T-helper 2 cell treated with Interferon-gamma antibody and Interleukin-4, amounts not matched to agents 100 ng/mL and 5 ng/mL, for 36 hours (primary cell): ENCODE data around the gene TP73. TPM values are rescaled to one million over a fixed set of nuclear protein-coding genes. Genes with fewer than 3 reads are reported as not detected.
"Not testable (repeated sequence)": the region's sequence is repeated elsewhere in the genome, so short reads cannot be mapped to it uniquely, and the experiment has no call there.

ENCODE experiments used
- intact Hi-C: fragments of 100-400 bp; cut with micrococcal nuclease; formaldehyde crosslinking; loops from one replicate; pipeline ENCODE4 v1.15.1; 2023
- total RNA-seq: library from RNA; stranded (reverse); gene quantifications from 2 replicates; pipeline ENCODE4 v1.2.3, GENCODE V29; 2022

The TP73 gene
- total RNA-seq, 1 donor from 2014 or later = 2.6 TPM

- intact Hi-C loops = no loop called here
Measured at GRCh38 chr1:3740042-3740441, 87.7 kb downstream of the TP73 start.

GRCh38 chr1:3740752-3741151 is 88.4 kb downstream of the TP73 start:
- intact Hi-C loops = no loop called here

- intact Hi-C loops = no loop called here
Measured at GRCh38 chr1:3741566-3742438, 89.5 kb downstream of the TP73 start.

DNA sequence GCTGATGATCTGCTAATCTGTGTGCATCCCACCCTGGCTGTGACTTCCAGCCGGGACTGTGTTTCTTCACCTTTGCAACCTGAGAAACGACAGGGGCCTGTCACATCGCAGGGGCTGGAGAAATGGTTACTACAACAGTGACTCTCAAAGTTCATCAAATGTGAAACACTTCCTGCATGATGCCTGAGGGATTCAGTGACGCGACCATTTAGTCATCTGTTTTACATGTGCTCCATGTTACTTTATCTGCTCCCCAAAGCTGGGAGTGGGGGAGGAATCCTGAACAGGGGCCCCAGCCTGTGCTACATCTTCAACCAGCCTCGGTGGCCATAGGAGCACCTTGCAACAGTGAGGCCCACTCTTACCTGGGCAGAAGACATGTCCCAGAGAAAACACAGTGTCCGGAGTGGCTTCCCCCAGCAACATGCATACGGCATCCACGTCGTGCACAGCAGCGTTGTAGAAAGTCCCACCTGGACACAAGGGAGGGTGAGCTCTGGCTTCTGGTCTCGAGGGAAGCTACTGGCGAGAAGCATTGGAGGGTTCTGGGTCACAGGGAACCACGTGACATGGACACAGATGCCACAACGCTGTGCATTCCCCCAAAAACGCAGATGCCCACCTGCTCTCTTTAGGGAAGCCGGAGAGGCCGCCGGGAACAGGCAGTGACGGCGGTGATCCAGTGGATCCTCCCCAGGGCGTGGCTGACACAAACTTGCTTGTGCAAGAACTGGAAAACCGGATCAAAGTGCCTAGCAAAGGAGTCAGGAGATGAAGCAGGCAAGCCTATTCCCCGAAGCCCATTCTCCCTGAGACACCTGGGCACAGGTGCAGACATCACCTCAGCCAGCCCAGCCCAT is 90.4 kb downstream of the TP73 start:
- intact Hi-C loops = no loop called here

DNA sequence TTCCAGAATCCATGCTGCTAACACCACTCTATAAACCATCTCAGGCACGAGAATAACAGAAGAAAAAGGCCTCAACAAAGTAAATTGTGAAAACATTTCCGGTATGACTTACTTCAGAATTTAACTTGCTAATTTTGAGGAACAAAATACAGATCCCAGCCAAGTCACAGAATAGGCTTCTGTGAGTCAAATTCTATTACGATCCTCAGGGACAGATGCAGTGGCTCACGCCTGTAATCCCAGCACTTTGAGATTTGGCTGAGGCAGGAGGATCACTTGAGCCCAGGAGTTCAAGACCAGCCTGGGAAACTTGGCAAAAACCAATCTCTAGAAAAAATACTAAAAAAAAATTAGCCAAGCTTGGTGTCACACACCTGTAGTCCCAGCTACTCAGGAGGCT is 91.1 kb downstream of the TP73 start:
- intact Hi-C loops = no loop called here

GRCh38 chr1:3743826-3744225 is 91.5 kb downstream of the TP73 start:
- intact Hi-C loops = no loop called here

- intact Hi-C loops = no loop called here
Measured at GRCh38 chr1:3744646-3745045, 92.3 kb downstream of the TP73 start.

DNA sequence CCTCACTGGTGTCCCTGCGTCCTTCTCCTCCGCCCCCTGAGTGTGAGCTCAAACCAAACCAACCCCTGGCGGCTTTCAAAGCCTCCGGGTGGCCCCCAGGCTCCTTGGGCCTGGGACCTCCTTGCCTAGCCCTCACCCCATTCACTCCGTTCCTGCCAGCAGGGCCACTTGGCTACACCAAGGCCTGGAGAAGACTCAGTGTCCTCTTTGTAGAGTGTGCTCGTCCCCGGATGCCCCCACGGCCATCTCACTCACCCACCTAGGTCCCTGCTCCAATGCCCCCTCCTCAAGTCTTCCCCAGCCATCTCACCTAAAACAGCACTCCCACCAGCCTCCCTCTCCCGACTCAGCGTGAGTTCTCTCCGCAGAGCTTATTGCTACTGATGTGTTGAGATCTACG is 92.8 kb downstream of the TP73 start:
- intact Hi-C loops = no loop called here

GRCh38 chr1:3745590-3746381 is 93.5 kb downstream of the TP73 start:
- intact Hi-C loops = no loop called here

DNA sequence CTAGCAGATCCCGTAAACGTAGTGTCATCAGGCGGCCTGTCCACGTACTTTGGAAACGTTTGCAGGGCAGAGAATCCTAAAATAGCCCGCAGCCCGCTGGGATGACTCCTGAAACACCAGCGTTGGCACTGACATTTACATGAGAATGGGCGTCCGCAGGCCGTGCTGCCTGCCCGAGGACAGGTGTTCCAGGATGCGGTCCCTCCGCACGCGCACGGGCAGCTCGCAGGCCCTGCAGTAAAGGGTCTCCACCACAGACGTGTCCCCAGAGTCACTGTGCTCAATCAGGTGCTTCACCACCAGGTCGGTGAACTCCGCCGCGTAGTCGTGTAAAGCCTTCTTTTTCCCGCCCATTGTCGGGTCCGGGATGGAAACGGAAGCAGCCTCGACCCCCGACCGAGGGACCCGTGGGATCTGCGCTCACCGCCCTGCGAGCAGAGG is 94.1 kb downstream of the TP73 start:
- intact Hi-C loops = no loop called here

DNA sequence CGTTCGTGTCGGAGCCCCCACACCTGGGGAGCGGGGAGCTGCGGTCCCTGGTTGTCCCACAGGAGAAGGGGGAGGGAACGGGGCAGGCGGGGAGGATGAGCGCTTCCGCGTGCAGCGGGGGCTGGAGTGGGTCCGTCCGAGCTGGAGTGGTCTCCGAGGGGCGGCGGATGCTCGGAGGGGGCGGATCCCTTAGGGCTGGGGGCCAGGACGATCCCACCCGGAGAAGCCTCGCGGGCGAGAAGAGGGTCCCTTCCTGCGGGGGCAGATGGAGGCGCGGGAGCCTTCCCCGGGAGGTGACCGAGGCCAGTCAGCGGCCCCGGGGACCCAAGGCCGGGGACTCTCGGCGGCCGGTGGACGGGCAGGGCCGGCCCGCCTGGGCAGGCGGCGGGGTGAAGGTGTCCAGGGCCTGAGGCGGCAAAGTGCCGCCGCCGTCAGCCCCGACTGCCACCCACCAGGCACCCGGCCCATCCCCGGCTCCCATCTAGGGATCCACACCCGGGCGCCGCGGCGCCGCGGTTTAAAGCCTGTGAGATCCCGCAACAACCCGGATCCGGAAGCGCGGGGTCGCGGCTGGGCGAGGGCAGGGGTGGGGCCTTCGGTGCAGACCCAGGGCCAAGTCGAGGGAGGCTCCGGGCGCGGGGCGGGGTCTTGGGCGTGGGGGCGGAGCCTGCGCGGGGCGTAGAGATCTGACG is 94.7 kb downstream of the TP73 start:
- intact Hi-C loops = loop anchor here (1.0 kb wide), 2 partner anchors 25 to 49 kb away; partner anchors contain the start of genes LRRC47 and SMIM1

DNA sequence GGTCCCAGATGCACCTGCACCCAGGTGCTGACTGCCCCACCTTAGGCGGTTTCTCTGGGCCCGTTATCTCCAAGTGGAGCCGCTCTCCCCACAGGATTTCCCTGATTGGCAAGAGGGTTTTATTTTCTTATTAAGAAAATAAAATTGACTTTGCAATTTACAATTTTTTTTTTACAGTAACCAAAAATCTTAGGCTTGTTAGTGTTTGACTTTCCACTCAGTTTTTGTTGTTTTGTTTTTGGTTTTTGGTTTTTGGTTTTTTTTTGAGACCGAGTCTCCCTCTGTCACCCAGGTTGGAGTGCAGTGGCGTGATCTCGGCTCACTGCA is 95.2 kb downstream of the TP73 start:
- intact Hi-C loops = loop anchor here (1.0 kb wide), 2 partner anchors 25 to 49 kb away; partner anchors contain the start of genes LRRC47 and SMIM1

DNA sequence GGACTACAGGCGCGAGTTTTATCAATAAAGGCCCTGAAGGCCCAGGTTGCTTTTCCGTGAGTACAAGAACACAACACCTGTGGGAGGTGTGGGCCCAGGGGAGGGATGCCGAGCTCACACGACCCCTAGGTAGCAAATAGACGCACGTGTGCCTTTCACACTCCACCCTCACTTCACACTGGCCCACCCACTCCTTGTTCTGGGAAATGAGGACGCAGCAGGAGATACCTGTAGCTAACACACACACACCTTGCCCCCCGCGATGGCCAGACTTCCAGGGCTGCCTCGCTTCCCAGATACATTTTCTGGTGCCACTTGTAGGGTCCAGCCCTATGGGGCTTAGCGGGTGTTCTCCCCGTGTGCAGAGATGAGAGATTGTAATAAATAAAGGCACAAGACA is 95.6 kb downstream of the TP73 start:
- intact Hi-C loops = loop anchor here (1.0 kb wide), 2 partner anchors 24 to 48 kb away; partner anchors contain the start of genes LRRC47 and SMIM1

- intact Hi-C loops = not testable (repeated sequence)
Measured at GRCh38 chr1:3748316-3748900, 96.1 kb downstream of the TP73 start.

DNA sequence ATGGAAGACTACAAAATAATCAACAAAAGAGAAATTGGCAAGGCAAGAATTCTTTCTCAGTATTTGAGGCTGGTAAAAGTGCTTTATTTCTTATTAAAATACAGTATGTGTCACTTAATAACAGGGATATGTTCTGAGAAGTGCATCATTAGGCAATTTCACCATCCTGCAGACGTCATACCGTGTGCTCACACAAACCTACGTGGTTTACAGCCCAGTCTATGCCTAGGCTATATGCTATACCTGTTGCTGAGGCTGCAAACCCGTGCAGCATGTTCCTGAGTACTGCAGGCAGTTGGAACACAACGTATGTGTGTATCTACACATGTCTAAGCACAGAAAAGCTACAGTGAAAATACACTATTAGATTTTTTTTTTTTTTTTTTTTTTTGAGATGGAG is 97.2 kb downstream of the TP73 start:
- intact Hi-C loops = no loop called here

- intact Hi-C loops = no loop called here
Measured at GRCh38 chr1:3750741-3751140, 98.4 kb downstream of the TP73 start.

- intact Hi-C loops = no loop called here
Measured at GRCh38 chr1:3752400-3752945, 100.2 kb downstream of the TP73 start, which contains the start of gene CCDC27. CCDC27 (plus strand) TSS chr1:3752450; CDS start chr1:3752482, 32 bp downstream.

DNA sequence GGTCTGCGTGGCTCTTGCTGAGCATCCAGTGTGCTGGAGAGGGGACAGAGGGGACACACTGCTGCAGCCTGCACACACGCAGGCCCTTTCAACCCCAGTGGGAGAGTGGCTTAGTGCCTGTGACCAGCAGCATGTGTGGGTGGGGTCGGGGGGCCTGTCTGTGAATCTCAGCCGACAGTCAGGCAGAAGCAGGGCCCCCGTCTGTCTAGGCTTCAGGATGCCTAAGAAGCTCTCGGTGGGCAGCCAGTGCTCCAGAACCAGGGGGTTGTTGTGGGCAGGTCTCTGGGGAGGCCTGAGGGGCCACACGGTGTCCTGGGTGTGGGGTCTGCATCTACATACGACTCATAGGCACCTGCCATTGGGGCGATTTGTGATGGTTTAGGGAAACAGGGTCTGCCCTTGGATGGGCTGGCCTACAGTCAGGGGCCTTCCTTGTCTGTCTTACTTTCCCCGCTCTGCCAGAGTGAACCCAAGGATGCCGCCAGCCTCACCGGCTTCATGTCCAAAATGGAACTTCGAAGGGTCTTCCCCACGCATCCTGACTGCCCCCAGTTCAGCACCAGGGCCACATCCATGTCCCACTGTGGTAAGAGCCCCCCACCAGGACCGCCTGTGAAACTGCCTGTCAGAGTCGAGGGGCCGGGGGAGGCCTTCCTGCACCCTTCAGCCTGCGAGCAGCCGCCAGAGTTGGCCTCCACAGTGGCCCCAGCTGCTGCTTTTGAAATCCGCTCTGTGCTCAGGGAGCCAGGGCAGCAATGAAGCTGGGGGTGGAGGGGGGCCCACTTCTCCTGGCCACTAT is 101.5 kb downstream of the TP73 start:
- intact Hi-C loops = no loop called here

DNA sequence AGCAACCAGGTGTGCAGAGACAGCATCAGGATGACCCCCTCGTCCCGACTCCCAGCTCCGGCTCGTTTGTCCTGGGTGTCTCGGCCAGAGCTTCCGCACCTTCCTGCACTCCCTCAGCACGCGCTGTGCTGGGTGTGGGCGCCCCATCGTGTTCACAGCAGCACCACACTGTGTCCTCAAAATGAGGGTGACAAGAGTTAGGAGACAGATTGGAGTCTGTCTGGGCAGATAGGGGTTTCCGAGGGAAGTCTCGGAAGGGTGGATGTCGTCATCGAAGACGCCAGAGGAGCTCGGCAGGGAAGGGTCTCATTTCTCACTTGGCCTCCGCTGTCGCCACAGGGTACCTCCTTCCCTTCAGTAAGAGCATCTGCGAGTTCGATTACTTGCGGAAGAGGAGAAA is 104.1 kb downstream of the TP73 start:
- intact Hi-C loops = no loop called here
